Dermis lymphatic vessel endothelial cell (primary cell): ENCODE results near the gene RASL10A. TPM values are rescaled to one million over a fixed set of nuclear protein-coding genes. Genes with fewer than 3 reads are reported as not detected.

Source experiments
- total RNA-seq: library from RNA; depleted of rRNA; stranded (reverse); fragments of >200 nt; gene quantifications from 2 replicates; pipeline ENCODE4 v1.2.1, GENCODE V29; 2014

Gene RASL10A, protein sequence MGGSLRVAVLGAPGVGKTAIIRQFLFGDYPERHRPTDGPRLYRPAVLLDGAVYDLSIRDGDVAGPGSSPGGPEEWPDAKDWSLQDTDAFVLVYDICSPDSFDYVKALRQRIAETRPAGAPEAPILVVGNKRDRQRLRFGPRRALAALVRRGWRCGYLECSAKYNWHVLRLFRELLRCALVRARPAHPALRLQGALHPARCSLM
- total RNA-seq = 6.2 and 22.6 TPM in 2 replicates

DNA sequence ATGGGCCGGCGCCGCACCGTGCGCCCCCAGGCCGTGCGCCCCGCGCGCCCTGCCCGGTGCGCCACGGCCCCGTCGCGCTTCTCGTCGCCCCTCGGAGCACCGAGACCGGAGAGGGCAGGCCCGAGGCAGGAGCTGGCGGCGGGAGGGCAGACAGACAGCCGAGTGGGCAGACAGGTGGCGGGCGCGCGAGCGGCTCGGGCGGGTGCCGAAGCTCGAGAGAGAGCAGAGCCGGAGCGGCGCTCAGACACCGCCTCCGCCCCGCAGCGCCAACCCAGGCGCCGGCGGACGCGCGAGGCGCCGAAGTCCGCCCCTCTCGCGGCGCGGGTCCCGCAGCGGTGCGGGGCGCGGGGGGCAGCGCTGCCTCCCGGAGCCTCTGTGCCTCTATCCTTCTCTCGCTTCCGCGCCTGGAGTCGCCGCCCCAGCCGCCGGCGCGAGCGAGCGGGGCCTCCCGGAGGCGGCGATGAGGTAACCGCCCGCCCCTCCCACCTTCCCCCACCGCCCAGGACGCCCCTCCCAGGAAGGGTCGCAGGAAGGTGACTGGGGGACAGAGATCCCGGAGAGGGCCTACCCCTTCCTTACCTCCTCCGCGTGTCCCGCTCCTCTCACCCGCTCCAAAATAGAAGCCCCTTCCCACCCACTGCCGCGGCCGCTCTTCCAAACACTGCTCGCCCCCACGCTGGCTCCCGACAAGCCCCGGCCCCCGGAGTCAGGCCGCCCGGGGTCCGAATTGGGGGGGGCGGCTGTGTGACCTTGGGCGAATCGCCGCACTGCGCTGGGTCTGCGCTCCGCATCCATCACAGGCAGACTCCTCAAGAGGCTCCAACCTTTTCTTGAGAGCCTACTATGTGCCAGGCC is at the start of gene RASL10A:
Gene RASL10A (minus strand): TSS at position 412 of the 855 bp plus-strand sequence. CDS start 451 bp downstream, outside the sequence.

DNA sequence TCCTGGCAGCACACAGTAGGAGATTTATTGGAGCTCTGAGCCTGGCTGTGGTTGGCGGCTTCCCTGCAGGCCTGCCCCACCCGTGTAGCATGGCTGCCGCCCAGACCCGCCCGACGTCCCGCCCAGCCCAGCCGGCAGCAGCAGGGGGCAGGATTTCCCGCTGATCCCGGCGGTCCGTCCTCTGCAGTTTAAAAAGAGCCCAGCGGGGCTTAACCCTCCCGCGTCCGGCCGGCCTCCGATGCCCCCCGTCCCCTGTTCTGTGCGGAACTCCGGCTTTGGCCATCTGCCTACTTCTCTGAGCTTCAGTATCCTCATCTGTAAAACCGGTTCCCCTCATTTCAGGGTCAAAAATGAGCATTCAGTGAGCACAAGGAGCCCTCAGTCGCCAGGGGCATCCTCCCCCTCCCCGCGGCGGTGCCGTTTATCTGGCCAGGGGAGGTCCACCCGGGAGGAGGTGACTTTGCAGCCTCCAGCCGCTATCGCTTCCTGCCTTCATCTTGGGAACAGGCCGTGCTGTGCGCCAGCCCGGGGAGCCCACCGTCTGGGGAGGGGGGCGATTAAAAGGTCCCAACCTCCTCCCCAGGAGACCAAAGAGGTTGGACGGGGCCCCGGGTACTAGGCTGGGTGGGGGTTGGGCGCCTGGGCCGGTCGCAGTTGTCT is 9.2 kb downstream of the RASL10A start, which contains the start of gene GAS2L1:
Gene GAS2L1 (plus strand): TSS at position 476 of the 660 bp plus-strand sequence. CDS start 1,456 bp downstream, outside the sequence.

DNA sequence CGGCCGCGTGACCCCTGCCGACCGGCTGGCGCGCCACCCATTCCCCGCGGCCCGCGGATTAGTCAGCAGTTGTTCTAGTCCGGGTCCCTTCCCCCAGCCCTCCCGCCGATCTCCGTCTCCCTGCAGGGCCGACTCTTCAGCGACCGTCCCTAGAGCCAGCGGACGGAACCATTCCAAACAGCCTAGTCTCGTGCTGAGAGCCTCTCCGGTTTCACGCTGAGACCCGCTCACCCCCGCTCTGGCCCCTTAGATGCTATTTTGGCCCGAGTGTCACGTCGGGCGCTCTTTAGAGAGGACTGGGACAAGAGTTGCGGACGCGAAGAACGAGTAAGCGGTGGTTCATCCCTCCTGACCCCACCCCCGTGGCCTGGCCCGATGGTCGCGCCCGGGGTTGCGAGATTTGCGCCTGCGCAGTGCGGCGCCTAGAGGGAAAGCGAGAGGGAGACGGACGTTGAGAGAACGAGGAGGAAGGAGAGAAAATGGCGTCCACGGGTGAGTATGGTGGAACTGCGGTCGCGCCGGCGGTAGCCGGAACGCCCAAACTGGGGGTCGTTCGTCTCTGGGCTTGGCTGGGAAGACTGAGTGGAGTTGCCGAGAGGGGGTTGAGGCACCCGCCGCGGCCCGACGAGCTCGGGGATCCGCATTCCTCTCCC is 47.5 kb downstream of the RASL10A start, which contains the start of the genes EWSR1 and RHBDD3:
Gene EWSR1 (plus strand): TSS at position 411 of the 653 bp plus-strand sequence. CDS start 69 bp downstream, at position 480.
Gene RHBDD3 (minus strand): TSS at position 124 of the 653 bp plus-strand sequence. CDS start 2,355 bp downstream, outside the sequence.

Other genes starting within 250 kb of the RASL10A start
- 0.22 and 0.26 TPM in 2 replicates for gene KREMEN1, start 242.7 kb downstream of the RASL10A start, total RNA-seq
- gene EMID1, start 109.8 kb downstream of the RASL10A start, total RNA-seq = 8.0 and 10.0 TPM in 2 replicates
- gene RHBDD3, start 47.7 kb downstream of the RASL10A start, total RNA-seq = 17.8 and 18.7 TPM in 2 replicates
- gene EWSR1, start 47.4 kb downstream of the RASL10A start, total RNA-seq = 135 and 154 TPM in 2 replicates
- 20.0 and 22.9 TPM in 2 replicates for gene GAS2L1, start 9.0 kb downstream of the RASL10A start, total RNA-seq
- gene AP1B1, start 72.9 kb upstream of the RASL10A start, total RNA-seq = 147 and 189 TPM in 2 replicates
- under 0.01 and 0.09 TPM in 2 replicates for gene RFPL1, start 122.9 kb upstream of the RASL10A start, total RNA-seq
- gene NEFH, start 164.5 kb upstream of the RASL10A start, total RNA-seq = 0.09 and 0.11 TPM in 2 replicates
- gene THOC5, start 238.1 kb upstream of the RASL10A start, total RNA-seq = 28.8 and 37.9 TPM in 2 replicates